Body of pancreas (tissue), 4 donors: ENCODE measurements around the gene JMJD7. TPM values are rescaled to one million over a fixed set of nuclear protein-coding genes. Genes with fewer than 3 reads are reported as not detected.
A peak's percentile ranks its signal among the peaks of the same experiment; 100 is the strongest.

ENCODE experiments used
- ATAC-seq: fragments of 150-250 bp; one replicate; pipeline ENCODE4 v1.9.1; 2016
- DNase-seq, 4 donors: peaks; one replicate each; pipeline ENCODE4 v3.0.0-alpha.2; 2019
- H3K27ac ChIP-seq, 4 donors: fragments of 200-600 bp; sonication (generic); 1 replicate in 3 of 4; 2 replicates in 1 of 4; pipeline versions ENCODE4 v1.5.1 to v1.6.1; 2016 to 2019; ENCODE audit warnings: mild to moderate bottlenecking in 1 of 4, mixed read lengths in 1 of 4, moderate library complexity in 1 of 4
- H3K27me3 ChIP-seq, 2 donors: fragments of 200-600 bp; sonication (generic); one replicate each; pipeline ENCODE4 v1.6.0; 2016; ENCODE audit warnings: mild to moderate bottlenecking in 1 of 2
- H3K36me3 ChIP-seq, 2 donors: fragments of 200-600 bp; sonication (generic); replicated peaks in 1 of 2; 2 replicates each; pipeline ENCODE4 v1.5.1; 2016; ENCODE audit warnings: low read depth in 2 of 2; ENCODE audit not compliant: insufficient read depth in 1 of 2
- H3K4me1 ChIP-seq: fragments of 200-600 bp; sonication (generic); one replicate; pipeline ENCODE4 v1.6.0; 2016
- H3K4me3 ChIP-seq, 2 donors: fragments of 200-600 bp; sonication (generic); 1 replicate in 1 of 2; 2 replicates in 1 of 2; pipeline ENCODE4 v1.5.1; 2016 to 2019
- H3K9me3 ChIP-seq, 3 donors: fragments of 200-600 bp; sonication (generic); 1 replicate in 2 of 3; 2 replicates in 1 of 3; pipeline ENCODE4 v1.5.1; 2016
- CTCF ChIP-seq, 7 experiments: fragments of 450-650 bp in 4 of 7; fragments of 200-600 bp in 3 of 7; sonication (generic) in 3 of 7; IDR thresholded peaks; one replicate each; pipeline ENCODE4 v1.5.1; 2016 to 2019; ENCODE audit warnings: antibody characterized with exemption in 7 of 7
- POLR2A ChIP-seq, 3 donors: fragments of 450-650 bp; IDR thresholded peaks; one replicate each; pipeline ENCODE4 v1.6.1; 2016; ENCODE audit warnings: antibody characterized with exemption in 3 of 3, mild to moderate bottlenecking in 2 of 3
- WGBS, 2 donors: methylation state at CpG; one replicate each; pipeline ENCODE4 v1.1.5; 2017; 5-methylcytosine and 5-hydroxymethylcytosine counted together
- intact Hi-C: fragments of 100-400 bp; cut with DNase I; formaldehyde crosslinking; loops from one replicate; pipeline ENCODE4 v1.15.1; 2023
- total RNA-seq, 2 donors: library from RNA; depleted of rRNA; stranded (reverse); fragments of >200 nt; gene quantifications; one replicate each; pipeline ENCODE4 v1.1.0, GENCODE V29; 2016

JMJD7 gene
- total RNA-seq, 2 donors from 2014 or later, result 2.0 to 13.0 TPM

GRCh38 chr15:41847981-41848380 is 20.1 kb downstream of the JMJD7 start:
- ATAC-seq, result no peak
- H3K36me3 ChIP-seq, result peaks cover 0 to 15% of the 10 kb centered on the region in 2 donors
- TF ChIP-seq POLR2A (IDR thresholded peaks at IDR 0.05) (no peak), CTCF (IDR thresholded peaks at IDR 0.05) (no peak)

GRCh38 chr15:41848631-41849030 is 20.7 kb downstream of the JMJD7 start:
- H3K27me3 ChIP-seq, result no peaks in the 10 kb centered on the region
- peaks cover 0 to 15% of the 10 kb centered on the region in 2 donors for H3K36me3 ChIP-seq
- TF ChIP-seq CTCF (IDR thresholded peaks at IDR 0.05), result no peak
- no peak for TF ChIP-seq POLR2A (IDR thresholded peaks at IDR 0.05)
- no peaks in the 10 kb centered on the region for H3K9me3 ChIP-seq
- no peak for ATAC-seq
- intact Hi-C loops, result no loop called here
- H3K4me3 ChIP-seq, result no peak overlapping the region
- no peak overlapping the region for H3K27ac ChIP-seq
- 89 to 91% methylated on average over 9 to 10 of the region's 10 CpGs for WGBS, 2 donors
- DNase-seq, result no peak
- H3K4me1 ChIP-seq, result peaks cover 10% of the 10 kb centered on the region

More at GRCh38 chr15:41847981-41848380, 20.1 kb downstream of the JMJD7 start:
- Histone ChIP-seq H3K27me3 (no peaks in the 10 kb centered on the region), H3K4me1 (peaks cover 10% of the 10 kb centered on the region), H3K9me3 (no peaks in the 10 kb centered on the region), H3K4me3 (no peak overlapping the region), H3K27ac (no peak overlapping the region)
- DNase-seq, result no peak
- intact Hi-C loops, result no loop called here
- WGBS, 2 donors, result 92 to 94% methylated on average over 6 to 8 of the region's 9 CpGs

GRCh38 chr15:41849204-41849603 is 21.3 kb downstream of the JMJD7 start:
- peaks cover 10% of the 10 kb centered on the region for H3K4me1 ChIP-seq
- H3K9me3 ChIP-seq, result no peaks in the 10 kb centered on the region
- H3K27ac ChIP-seq, result no peak overlapping the region
- no peaks in the 10 kb centered on the region for H3K27me3 ChIP-seq
- 85 to 86% methylated on average over 6 of the region's 6 CpGs for WGBS, 2 donors
- no peak for TF ChIP-seq POLR2A (IDR thresholded peaks at IDR 0.05)
- no peak for TF ChIP-seq CTCF (IDR thresholded peaks at IDR 0.05)
- no peak overlapping the region for H3K4me3 ChIP-seq
- no peak for ATAC-seq
- peaks cover 0 to 15% of the 10 kb centered on the region in 2 donors for H3K36me3 ChIP-seq
- intact Hi-C loops, result no loop called here
- no peak for DNase-seq

DNA sequence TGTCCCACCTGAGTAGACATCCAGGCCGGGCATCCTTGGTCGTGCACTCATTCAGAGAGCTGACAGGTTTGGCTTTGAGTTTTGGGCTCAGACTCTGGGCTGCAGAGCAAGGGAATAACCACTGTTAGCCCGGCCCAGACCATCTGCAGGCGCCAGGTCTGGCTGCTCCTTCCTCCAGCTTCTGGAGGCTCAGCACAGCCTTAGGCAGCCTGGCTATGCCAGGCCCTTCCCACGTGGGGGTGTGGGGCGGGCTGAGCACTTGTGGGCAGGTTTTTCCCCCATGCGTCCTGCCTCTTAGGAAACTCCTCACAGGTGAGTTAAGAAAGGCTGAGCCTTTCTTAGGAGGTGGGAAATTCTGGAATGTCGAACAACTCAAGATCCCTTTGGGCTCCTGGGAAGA is 22.0 kb downstream of the JMJD7 start:
- Histone ChIP-seq H3K4me3 (no peak overlapping the region), H3K36me3 (peaks cover 0 to 14% of the 10 kb centered on the region in 2 donors), H3K27ac (no peak overlapping the region), H3K27me3 (no peaks in the 10 kb centered on the region), H3K9me3 (no peaks in the 10 kb centered on the region), H3K4me1 (peaks cover 10% of the 10 kb centered on the region)
- DNase-seq (peak; percentile 49 to 71 (median 59)), ATAC-seq (peak; percentile 57)
- TF ChIP-seq CTCF (IDR thresholded peaks at IDR 0.05), result peak in 1 of 7 experiments; percentile 16
- no peak for TF ChIP-seq POLR2A (IDR thresholded peaks at IDR 0.05)
- 28 to 37% methylated on average over 2 to 8 of the region's 8 CpGs for WGBS, 2 donors
- intact Hi-C loops, result no loop called here

DNA sequence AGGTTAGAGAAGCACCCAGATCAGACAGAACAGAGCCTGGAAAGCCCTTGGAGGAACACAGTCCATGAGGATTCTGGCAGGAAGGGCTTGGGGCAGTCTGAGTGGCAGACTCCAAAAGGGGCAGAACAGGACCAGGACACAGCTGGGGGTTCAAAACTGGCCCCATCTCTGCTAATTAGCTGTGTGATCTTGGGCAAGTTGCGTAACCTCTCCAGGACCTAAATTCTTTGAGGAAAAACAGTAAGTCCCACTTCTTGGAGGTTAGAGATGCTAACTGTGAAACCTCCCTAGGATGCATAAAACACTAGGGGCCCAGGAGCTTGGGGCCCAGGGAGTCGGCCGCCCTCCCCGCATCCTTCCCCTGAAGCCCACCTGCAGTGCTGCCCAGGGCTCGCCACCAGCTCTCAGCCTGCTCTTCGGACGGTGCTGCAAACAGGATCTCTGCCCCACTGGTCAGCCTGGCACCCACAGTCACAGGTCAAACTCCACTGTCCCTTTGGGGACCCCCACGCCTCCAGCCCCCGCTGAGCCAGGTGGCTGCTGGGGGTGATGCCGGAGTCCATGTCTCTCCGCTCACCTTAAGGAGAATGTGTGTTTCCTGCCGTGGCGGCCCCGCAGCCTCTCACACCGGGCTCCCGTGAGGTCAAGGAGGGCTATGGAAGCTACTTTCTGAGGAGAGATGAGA is 22.7 kb downstream of the JMJD7 start:
- H3K27ac ChIP-seq, result no peak overlapping the region
- no peaks in the 10 kb centered on the region for H3K9me3 ChIP-seq
- H3K4me3 ChIP-seq, result no peak overlapping the region
- TF ChIP-seq CTCF (IDR thresholded peaks at IDR 0.05) (no peak), POLR2A (IDR thresholded peaks at IDR 0.05) (no peak)
- ATAC-seq (no peak), DNase-seq (no peak)
- H3K4me1 ChIP-seq, result peaks cover 10% of the 10 kb centered on the region
- intact Hi-C loops, result no loop called here
- peaks cover 0 to 11% of the 10 kb centered on the region in 2 donors for H3K36me3 ChIP-seq
- WGBS, 2 donors, result 57 to 80% methylated on average over 7 to 16 of the region's 16 CpGs
- no peaks in the 10 kb centered on the region for H3K27me3 ChIP-seq
